DLD1 (cell line): Measurements from ENCODE around the gene STK10.
"Not testable (repeated sequence)": the region's sequence is repeated elsewhere in the genome, so short reads cannot be mapped to it uniquely, and the experiment has no call there.

Experiments used
- in situ Hi-C: cut with HindIII; loops from 2 replicates; pipeline ENCODE4 v1.10.0; 2017; ENCODE audit warnings: low sequenced_read_pairs

STK10 gene

DNA sequence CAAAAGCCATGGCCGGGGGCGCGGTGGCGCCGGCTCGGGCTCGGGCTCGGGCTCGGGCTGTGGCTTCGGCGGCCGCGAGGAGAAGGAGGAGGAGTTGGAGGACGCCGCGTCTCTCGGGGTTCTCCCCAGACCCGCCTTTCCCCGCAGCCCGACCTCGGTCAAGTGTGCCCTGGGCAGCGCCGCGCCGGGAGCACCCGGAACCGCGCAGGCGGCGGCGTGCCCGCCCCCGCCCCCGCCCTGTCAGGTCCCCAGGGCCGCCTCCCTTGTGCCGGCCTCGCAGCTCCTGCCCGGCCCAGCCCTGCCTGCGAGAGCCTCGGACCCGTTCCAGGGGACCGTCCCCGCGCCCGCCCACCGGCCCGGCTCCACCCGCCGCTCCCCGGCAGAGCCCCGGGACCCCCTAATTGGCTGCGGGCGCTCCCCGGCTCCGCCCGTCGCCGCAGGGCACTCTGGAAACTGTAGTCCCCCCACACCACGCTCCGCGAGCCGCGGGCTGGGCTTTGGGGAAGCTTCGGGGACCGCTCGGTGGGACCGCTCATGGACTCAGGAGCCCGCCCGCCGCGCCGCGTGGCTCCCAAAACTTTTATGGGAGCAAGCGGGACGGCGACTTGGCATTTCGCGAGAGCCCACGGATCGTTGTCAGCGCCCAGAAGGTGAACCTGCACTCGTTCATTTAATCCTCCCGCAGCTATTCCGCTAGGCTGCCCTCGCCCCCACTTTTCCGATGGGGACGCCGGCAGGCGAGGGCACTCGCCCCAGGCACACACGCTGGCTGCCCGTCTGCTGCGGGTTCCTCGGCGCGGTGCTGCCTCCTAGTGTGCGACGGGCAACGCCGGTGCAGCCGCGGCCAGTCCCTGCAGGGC is at the start of gene STK10:
Gene STK10 (minus strand): TSS at position 192 of the 860 bp plus-strand sequence. CDS start 182 bp downstream, at position 10.
- in situ Hi-C loops = no loop called here

DNA sequence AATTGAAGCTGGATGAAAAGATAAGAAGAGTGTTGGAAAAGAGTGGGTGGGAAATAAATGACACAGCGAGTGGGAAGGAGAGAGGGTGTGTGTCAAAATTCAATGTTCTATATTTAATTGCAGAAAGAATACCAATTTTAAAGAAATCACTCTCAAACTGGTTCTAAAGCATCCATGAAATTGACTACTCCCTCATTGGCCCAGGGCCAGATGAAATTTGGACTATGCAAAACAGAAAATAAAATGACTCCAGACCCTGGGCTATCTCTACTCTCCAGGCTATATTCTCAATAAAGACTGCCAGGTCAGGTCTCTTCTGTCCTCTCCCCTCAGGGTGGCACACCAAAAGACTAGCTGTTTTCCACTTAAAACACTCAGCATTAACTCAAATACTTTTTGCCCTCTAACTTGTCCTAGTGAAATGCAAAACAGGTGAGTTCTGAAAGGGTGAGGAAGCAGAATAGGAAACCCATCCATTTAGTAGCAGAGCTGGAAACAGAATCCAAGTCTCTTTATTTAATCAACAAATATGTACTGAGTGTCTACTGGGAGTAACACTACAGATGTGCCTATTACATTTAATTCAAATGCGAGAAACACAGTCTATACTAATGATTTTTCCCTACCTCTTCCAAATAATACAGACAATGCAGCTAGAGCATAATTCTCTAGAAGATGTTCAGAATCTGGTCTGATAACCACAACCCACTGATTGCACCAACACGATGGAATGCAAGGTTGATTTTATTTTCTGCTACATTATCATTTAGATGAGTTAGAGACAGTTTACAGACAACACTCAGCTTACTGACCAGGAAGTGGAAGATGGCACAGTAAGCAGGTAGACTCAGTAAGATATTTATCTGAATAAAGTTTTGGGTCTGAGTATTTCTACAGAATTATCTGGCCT is 48.1 kb upstream of the STK10 start:
- in situ Hi-C loops = no loop called here

DNA sequence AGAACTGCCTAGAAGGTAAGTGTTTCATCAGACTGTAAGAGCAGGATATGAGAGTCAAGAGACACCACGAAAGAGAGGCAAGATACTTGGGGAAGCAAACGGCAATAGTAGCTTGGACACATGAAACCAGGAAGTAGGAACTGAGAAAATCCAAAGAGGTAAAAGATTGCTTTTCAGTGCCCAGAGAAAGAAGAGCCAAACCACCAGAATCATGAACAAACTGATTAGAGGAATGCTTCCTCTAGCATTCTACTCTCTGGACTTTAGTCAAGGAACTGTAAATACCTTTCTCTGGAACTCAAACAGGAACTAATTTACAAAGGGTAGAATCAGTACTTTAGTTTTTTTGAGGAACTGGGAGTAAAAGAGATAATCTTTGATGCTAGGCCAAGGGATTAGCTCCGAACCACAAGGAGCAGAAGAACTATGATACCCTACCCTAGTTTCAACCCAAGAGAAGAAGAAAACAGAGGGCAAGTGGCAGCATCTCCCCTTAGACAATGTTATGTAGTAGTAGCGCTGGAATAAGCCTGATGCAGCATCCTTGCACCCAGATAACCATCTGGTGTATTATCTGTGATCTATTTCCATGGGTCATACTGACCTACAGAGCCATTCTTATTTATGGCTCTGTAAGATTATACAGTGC is 47.2 kb upstream of the STK10 start:
- in situ Hi-C loops = no loop called here

DNA sequence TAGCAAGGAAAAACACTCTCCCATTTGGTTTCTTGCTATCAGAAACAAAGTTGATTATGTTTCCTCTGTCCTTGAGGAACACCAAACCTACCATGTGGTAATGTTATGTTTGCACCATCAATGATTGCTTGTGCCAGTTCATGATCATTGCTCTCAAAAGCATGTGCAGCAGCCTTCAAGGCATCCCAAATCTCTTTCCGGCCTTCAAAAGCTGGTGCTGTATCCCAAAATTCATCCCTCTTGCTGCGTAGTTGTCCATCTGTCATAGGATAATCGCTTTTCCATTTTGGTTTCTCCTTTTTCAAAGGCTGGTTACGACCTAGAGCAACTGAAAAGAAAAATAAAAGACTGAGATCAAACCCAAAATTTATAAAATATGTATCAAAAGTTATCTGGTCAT is 46.0 kb upstream of the STK10 start:
- in situ Hi-C loops = no loop called here

DNA sequence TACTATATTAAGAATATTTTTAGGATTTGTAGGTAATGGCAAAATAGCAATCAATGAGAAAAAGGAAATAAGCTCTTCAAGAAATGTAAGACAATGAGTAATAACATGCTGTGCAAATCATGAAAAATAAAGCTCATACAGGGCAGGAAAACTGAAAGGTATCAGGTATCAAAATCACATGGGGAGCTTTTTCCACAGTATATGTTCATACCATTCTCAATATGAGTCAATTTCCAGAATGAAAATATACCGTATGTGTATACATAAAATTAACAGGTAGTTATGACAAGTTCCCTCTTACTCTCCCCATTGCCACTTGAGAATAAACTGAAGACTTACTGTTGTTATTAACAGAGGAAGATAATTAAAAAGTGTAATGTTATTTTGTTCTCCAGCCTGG is 41.9 kb upstream of the STK10 start:
- in situ Hi-C loops = no loop called here

DNA sequence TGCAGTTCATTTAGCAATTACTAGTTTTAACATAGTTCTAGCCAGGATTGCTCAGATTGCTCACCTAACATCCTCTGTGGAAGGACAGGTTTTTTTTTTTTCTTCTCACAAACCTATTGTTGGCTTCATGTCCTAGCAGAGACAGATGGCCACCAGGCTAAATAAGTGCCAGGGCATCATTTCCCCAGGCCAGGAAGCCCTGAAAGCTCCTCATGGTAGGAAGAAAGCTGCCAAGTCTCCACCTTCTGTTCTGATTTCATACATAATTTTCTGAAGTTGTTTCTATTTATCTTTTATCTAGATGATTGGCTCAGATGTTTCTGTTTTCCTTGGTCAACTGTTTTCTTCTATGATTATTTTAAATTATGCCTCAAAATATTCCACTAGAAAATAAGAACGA is 37.0 kb upstream of the STK10 start:
- in situ Hi-C loops = no loop called here

DNA sequence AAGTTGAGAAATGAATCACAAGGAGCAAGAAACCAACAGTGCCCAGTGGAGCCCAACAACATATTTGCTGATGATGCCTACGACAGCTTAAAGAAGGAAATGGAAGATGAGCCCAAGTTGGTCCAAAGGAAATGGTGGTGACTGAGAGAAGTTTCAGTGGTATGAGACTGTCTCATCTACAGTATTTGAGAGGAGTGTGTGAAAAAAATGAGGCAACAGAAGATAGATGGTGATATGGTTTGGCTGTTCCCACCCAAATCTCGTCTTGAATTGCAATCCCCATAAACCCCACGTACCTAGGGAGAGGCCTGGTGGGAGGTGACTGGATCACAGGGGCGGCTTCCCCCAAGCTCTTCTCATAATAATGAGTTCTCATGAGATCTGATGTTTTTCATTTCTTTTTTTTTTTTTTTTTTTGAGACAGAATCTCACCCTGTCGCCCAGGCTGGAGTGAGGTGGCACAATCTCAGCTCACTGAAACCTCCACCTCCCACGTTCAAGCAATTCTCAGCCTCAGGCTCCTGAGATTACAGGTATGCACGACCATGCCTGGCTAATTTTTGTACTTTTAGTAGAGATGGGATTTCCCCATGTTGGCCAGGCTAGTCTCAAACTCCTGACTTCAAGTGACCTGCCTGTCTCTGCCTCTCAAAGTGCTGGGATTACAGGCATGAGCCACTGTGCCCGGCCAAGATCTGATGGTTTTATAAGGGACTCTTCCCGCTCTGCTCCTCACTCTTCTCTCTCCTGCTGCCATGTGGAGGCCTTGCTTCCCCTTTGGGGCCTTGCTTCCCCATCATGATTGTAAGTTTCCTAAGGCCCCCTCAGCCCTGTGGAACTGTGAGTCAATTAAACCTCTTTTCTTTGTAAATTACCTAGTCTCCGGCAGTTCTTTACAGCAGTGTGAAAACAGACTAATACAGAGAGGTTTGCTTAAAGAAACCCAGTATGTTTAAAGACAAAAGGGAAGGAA is 36.2 kb upstream of the STK10 start:
- in situ Hi-C loops = no loop called here

DNA sequence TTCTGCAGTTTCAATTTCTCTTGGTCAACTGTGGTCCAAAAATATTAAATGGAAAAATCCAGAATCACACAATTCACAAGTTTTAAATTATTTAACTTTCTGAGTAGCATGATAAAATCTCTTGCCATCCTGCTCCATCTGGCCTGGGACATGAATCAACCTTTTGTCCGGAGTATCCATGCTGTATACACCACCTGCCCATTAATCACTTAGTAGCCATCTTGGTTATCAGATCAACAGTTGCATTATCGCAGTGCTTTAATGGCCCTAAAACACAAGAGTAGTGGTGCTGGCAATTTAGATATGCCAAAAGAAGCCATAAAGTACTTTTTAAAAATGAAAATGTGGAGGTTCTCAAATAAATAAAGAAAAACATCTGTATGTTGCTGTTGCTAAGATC is 31.3 kb upstream of the STK10 start:
- in situ Hi-C loops = loop anchor here (10.0 kb wide), 1 partner anchor 116 kb away; no protein-coding TSS in a partner anchor

DNA sequence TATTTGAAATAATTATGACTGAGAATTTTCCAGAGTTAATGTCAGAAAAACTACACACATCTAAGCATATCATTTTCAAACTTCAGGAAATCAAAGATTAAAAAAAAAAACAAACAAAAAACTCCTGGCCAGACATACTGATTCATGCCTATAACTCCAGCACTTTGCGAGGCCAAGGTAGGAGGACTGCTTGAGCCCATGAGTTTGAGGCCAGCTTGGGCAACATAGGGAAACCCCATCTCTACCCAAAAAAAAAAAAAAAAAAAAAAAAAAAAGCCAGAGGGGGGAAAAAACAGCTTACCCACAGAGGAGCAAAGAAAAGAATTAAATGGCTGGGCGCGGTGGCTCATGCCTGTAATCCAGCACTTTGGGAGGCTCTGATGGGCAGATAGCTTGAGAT is 28.3 kb upstream of the STK10 start:
- in situ Hi-C loops = loop anchor here (10.0 kb wide), 1 partner anchor 118 kb away; no protein-coding TSS in a partner anchor

DNA sequence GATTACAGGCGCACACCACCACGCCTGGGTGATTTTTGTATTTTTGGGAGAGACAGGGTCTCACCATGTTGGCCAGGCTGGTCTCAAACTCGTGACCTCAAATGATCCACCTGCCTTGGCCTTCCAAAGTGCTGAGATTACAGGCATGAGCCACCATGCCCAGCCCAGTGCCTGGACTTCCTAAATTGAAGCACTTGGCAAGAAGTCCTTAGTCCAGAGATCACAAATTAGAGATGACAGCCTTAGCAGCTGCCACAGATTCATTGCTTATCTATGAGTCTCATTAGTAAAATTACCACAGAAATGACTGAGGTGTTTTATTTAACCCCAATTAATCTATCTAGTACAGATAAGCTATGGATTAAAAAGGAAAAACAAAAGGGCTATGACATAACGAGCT is 25.1 kb upstream of the STK10 start:
- in situ Hi-C loops = loop anchor here (10.0 kb wide), 1 partner anchor 122 kb away; no protein-coding TSS in a partner anchor

DNA sequence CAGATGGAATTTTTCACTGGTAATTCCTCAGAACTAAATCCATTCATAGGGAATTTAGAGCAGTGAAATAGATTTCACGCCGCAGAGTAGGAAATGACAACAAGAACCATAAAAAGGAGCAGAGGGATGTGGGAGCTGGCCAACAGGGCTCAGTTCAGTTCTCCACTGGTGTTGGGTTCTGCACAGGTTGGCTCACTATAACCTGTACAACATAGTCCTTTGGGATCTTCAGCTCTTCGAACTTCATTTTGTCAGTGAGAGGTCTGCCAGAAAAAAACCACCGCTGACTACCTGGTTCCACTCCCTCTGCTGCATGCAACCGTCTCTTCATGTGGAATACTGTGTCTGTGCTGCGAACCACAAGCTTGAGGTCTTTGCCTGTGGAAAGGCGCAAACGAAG is 23.7 kb upstream of the STK10 start:
- in situ Hi-C loops = loop anchor here (10.0 kb wide), 1 partner anchor 123 kb away; no protein-coding TSS in a partner anchor

DNA sequence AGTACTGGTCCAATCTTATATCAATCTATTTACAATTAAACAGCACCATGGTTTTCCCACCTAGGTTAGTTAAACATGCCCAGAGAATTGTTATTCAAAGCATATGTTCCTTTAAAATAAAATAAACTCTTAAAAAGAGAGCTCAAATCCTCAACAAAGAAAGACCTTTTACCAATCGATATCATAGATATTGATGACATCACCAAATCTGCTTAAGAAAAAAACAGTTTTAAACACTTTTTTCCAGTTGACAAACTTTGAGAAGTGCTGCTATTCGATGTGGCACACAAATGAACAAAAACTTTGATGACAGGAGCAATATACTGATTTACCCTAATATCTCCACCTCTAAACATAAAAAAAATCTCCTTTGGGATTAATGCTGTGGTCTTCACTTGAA is 21.7 kb upstream of the STK10 start:
- in situ Hi-C loops = loop anchor here (10.0 kb wide), 1 partner anchor 125 kb away; no protein-coding TSS in a partner anchor

DNA sequence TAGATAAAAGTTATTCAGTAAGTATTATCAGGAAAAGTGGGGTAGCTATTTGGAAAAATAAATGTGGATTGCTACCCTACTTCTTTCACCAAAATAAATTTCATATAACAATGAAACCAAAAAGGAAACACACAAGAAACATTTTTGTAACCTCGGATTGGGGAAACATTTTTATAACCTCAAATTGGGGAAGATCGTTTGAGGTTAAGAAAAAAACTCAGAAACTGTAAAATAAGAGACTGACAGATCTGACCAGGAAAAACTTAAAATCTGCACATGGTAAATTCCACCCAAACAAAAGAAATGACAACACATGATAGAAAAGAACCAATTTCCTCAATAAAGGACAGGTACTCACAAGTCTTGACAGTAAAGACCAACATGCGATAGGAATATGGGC is 19.5 kb upstream of the STK10 start:
- in situ Hi-C loops = no loop called here

DNA sequence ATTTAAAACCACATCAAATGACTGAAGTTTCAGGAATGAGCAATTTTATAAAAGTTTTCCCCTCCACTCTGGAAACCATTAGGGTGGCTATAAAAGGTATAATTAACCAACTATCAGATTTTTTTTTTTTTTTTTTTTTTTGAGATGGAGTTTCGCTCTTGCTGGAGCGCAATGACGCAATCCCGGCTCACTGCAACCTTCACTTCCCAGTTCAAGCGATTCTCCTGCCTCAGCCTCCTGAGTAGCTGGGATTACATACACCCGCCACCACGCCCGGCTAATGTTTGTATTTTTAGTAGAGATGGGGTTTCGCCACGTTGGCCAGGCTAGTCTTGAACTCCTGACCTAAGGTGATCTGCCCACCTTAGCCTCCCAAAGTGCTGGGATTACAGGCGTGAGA is 18.0 kb upstream of the STK10 start:
- in situ Hi-C loops = not testable (repeated sequence)

DNA sequence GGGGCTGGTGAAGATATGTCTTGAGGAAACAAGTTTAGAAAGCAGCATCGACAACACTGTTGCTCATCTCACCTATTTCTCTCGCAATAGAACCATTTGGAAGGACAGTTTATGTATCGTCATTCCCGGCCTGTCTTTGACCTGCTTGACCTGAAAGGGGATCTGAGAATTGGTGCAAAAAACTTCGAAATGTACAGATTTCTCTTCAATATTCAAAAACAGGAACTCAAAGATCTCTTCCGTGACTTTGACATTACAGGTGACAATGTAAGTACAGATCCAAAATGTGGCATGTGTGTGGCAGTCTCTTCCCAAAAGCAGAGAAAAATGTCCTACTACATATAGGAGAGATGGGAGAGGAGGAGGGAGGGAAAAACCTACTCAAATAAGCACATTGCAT is 12.5 kb upstream of the STK10 start:
- in situ Hi-C loops = no loop called here

DNA sequence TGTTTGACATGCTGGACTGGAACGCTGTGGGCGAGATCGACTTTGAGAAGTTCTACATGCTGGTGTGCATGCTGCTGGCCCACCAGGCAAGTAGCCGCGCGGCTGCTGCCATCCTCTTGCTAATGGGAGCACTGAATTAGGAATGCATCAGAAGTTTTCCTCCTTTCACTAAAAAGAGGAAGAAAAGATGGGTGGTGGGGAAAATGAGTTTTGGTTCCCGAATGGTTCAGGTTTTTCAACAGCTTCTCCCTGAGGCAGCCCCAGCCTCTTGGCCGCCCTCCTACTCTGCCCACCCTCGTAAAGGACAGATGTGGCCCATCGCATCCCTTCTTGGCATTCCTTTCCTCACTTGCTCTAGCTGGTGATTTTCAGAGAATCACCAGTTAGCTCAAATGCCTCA is 11.4 kb upstream of the STK10 start:
- in situ Hi-C loops = no loop called here

DNA sequence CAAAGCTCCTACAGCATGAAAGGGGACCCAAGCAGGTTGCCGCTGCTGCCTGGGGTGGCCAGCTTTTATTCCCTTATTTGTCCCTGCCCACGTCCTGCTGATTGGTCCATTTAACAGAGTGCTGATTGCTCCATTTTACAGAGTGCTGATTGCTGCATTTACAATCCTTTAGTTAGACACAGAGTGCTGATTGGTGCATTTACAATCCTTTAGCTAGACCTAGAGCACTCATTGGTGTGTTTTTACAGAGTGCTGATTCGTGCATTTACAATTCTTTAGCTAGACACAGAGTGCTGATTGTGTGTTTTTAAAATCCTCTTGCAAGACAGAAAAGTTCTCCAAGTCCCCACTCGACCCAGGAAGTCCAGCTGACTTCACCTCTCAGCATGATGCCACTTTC is 9.8 kb upstream of the STK10 start:
- in situ Hi-C loops = not testable (repeated sequence)

DNA sequence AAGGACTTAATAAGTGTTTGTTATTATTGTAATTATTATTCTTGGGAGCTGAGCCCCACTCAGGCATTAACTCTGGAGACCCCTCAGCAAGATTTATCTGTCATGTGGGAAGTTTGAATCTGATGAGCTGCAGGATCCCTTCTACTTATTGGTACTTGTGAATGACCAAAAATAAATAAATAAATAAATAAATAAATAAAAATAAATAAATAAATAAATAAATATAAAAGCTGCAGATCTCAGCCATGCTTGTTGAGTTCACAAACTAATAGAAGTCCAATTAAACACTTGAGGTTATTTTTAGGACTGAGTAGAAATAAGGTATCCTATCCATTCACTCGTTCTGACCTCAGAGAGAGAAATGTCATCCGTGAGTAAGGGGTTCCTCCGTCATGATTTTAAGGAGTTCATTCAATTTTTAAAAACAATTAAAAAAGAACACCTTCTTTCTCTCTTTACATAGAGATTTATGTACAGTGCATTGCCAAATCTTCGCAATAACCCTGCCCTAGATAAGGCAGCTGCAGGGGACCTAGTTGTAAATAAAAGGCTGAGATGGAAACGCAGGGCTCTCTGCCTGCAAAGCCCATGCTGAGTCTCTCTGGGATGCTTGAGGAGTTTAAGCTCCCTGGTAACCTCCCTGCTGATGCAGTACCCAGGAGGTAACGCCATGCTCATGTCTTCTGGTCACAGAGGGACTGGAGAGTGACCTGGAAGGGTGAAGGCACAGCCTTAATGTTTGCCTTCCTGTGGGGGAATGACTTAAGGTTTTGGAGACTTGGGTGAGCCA is 7.2 kb upstream of the STK10 start:
- in situ Hi-C loops = no loop called here

DNA sequence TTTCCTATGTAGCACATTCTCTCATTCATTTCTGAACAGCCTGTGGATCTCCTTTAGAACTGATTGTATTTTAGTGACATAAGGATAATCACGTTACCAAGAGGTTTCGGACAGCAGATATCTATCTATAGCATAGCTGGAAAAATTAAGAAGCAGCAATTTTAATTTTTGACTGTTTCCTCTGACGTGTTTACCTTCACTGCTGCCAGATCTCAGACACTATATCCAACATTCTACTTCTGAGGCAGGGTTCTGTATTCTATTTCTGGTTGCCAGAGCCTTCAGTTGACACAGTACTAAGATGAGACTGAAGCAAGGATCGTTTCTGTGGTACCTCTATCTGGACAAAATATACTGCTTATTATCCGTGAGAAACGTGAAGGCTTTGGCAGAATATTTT is 5.8 kb upstream of the STK10 start, which contains the start of gene EFCAB9:
Gene EFCAB9 (plus strand): TSS at position 301 of the 400 bp plus-strand sequence. CDS start 1 bp downstream, at position 302.
- in situ Hi-C loops = no loop called here
